HG03039 (cell line): Measurements from ENCODE around the gene DCLRE1A.
A peak's percentile ranks its signal among the peaks of the same experiment; 100 is the strongest.

Source experiments
- ATAC-seq: cut with Tn5 transposase; IDR thresholded peaks from one replicate; pipeline ENCODE4 v1.9.1; 2021; ENCODE audit warnings: mild to moderate bottlenecking, moderate library complexity; ENCODE audit not compliant: unreplicated experiment

DCLRE1A gene

DNA sequence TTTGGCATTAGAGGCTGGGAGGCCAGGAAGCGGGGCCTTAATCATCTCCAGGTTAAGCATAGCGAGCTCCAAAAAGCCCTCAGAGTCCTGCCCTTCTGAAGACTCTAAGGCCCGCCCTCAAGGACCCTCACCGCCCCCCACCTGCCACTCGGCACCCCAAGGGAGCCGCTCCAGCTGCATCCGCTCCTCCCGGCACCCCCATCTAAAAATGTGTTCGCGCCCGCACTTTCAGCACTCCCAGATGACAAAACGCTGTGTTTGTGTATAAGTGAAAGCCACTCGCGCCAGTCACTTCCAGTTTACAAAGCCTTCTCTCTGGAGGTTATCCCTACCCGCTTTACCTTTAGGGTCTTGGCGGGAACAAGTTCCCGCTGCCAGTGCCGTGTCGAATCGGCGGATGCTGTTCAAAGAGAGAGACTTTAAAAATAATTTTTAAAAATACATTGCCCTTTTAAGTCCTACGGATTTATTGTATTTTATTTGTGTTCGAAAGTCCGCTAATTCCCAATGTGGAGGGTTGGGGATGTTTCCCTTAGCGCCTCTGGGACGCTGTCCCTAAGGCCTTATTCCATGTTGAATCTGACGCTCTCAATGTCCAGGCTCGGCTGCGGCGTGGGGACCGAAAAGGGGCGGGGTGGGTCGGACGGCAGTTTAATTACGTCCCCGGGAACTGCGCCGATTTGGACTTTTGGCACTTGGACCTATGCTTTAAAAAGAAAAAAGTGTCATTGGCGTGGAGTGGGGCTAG lies at the start of gene DCLRE1A, which contains the start of gene NHLRC2:
TSS of gene DCLRE1A (minus strand) at position 70 of the 748 bp plus-strand sequence. CDS start 900 bp downstream, outside the sequence.
TSS of gene NHLRC2 (plus strand) at position 649 of the 748 bp plus-strand sequence. CDS start 212 bp downstream, outside the sequence.
- ATAC-seq: peak; percentile 38

DNA sequence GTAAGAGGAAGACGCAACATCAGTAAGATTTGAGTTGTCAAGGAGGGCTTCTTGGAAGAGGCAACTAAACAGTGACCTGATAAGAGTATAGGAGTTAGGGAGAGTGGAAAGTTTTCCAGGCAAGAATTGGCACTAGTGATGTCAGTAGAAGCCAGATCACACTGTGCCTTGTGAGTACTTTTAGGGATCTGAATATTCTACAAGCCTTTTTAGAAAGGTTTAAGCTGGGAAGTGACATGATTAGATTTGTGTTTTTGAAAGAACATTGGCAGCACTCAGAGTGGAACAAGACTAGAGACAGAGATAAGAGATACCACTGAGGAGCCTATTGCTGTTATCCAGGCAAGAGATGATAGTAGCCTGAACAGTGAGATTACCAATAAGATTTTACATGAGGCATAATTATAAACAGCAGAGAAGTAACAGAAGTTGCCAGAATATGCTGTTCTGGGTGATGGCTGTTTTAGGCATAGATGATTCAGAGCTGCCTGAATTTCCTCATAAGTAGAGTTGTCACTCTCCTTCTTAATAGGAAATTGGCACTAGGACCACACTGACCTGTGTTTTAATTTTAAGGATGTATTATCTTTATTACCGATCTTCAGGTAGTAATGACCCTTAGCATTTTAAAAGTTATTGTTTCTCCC lies 46.2 kb upstream of the DCLRE1A start:
- ATAC-seq: no peak

DNA sequence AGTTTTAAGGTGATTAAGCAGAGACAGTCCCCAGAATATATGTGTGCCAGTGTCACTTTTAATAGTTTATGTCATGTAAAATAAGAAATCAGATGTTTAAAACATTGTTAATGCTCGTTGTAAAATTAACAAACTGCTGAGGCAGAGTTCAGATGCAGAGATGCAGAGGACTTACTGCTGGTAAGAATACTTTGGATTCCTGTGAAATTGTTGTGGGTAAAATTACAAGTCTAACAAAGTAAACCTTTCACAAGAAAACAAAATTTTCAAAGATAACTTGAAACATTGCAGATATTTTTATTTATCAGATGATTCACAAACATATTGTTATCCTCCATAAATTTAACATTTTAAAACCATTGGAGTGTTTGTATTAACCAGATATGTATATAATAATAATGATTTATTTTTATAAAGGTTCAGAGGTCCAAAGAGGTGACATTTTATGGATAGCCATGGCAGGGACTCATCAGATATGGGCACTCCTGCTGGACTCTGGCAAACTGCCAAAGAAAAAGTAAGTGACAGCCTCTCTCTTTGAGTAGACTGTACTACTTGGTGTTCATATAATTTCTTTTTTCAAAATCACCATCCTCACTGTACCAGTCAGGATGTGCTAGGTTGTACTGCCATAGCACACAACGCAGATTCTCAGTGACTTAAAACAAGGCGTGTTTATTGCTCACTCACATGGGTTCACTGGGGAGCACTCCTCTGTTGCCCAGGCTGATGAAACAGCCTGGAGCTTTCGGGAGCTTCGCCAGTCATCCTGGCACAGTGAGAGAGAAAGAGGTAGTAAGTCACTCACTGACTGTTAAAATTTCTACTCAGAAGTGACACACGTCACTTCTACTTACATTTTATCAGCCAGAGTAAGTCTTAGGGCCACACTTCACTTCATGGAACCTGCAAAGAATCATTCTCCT lies 44.1 kb upstream of the DCLRE1A start:
- ATAC-seq: no peak

DNA sequence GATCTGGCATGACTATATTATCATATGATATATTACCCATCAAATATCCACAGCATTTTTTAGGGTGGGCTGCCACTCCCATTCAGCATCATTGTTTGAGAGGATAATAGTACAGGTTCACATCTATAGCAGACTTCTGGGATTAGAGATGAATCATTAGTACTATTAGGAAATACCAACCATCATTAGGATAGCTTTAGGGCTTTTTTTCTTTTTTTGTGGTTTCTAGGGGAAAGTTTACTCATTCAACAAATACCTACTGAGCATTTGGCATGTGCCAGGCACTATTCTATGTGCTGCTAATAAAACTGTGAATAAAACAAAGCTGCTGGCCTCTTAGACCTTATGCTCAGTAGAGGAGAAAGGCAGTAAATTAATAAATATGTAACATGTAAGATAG lies 41.1 kb upstream of the DCLRE1A start:
- ATAC-seq: no peak

DNA sequence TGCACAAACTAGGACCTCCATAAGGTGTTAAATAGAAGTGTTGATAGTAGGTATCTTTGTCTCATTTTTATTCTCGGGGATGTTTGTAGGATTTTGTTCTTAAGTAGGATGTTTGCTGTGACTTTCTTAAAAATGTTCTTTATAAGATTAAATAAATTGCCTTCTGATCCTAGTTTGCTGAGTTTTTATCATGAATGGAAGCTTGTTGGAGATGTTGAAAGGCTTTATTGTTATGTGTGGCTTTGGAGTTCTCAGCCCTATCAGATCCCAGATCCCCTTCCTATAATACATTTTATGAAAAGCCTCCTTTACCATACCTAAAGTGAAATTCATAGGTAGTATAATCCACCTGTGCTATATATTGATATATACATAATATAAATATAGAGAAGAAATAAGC lies 40.7 kb upstream of the DCLRE1A start:
- no peak for ATAC-seq

DNA sequence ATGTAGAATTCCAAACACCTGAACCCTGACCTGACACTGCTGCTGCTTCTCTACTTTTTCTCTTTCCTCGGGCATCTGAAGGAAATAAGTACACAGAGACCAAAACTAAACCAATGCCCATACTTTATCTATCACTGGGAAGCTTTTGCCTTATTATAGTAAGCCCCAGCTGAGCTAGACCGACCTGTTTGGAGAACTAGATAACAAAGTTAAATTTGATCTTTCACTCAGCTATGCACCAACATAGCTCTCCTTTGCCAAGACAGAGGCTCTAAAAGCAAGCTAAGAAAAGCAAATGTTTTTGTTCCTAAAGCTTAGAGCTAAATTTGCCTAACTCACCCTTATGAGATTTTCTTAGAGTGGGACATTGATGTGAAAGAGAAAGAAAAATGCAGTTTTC lies 39.7 kb upstream of the DCLRE1A start:
- no peak for ATAC-seq

- no peak for ATAC-seq
These were observed 37.6 kb upstream of the DCLRE1A start for GRCh38 chr10:113891476-113891875.

DNA sequence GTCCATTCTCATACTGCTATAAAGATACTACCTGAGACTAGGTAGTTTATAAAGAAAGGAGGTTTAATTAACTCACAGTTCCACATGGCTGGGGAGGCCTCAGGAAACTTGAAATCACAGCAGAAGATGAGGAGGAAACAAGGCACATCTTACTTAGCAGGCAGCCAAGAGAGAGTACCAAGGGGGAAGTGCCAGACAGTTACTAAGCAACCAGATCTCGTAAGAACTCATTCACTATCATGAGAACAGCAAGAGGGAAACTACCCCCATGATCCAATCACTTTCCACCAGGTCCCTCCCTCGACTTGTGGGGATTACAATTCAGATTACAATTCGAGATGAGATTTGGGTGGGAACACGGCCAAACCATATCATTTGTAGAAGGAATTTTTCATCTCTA lies 36.9 kb upstream of the DCLRE1A start:
- no peak for ATAC-seq

DNA sequence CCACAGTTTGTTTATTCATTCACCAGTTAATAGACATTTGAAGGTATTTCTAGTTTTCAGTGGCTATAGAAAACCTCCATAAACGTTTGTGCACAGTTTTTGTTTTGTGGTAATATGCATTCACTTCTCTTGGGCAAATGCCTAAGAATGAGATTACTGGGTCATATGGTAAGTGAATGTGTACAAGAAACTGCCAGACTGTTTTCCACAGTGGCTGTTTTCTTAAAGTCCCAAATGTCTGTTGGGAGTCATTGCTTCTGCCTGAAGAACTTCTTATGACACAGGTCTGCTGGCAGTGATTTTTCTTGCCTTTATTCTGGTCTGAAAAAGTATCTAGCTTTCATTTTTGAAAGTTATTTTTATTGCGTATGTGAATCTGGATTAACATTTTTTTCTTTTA lies 36.0 kb upstream of the DCLRE1A start:
- ATAC-seq: no peak

GRCh38 chr10:113882240-113882639 lies 28.4 kb upstream of the DCLRE1A start:
- no peak for ATAC-seq

DNA sequence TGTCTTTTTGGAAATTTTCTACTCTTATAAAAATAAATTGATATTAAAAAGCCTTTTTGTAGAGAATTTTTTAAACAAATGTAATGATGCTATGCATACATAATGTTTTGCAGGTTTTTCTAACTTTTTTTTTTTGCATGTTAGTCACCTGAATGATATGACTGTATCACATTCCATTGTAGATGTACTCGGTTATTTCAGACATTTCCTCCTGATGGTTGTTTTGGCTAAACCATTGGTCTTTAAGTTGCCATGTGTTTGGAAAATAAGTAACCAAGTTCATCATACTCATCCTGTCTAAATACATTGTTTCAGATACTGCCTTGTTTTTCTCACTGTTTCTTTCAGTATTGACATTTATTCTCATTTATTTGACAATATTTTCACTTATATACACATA lies 26.4 kb upstream of the DCLRE1A start:
- peak; percentile 7 for ATAC-seq

DNA sequence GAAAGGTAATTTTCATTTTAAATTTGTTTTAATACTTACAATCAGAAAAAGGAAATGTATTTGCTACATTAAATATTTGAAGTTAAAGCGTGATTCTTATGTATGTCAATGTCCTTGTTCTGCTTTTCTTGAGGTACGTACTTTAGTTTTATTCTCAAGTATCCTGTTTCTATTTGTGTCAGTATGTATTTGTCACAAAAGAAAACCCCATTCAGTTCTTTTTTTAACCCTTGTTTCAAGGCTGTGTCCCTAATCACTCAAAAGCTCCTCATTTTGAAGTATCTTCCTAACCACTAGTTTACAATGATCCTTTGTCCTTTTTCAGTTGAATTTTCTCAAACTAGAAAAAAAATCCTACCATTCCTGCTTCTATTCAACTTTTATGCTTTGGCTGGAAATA lies 25.8 kb upstream of the DCLRE1A start:
- peak; percentile 85 for ATAC-seq

DNA sequence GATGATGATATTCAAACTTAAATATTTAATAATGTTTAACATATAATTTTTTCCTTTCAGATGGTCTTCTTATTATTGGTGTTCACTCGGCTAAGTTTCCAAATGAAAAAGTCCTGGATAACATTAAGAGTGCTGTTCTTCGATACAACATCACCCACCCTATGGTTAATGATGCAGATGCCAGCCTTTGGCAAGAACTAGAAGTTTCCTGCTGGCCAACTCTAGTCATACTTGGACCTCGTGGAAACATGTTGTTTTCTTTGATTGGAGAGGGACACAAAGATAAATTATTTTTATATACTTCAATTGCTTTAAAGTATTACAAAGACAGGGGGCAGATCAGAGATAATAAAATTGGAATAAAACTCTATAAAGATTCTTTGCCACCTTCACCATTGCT lies 22.6 kb upstream of the DCLRE1A start:
- no peak for ATAC-seq

- no peak for ATAC-seq
These were observed 21.3 kb upstream of the DCLRE1A start for GRCh38 chr10:113875212-113875611.

GRCh38 chr10:113872139-113873030 lies 18.5 kb upstream of the DCLRE1A start:
- no peak for ATAC-seq

- ATAC-seq: no peak
These were observed 15.9 kb upstream of the DCLRE1A start for GRCh38 chr10:113869789-113870188.

DNA sequence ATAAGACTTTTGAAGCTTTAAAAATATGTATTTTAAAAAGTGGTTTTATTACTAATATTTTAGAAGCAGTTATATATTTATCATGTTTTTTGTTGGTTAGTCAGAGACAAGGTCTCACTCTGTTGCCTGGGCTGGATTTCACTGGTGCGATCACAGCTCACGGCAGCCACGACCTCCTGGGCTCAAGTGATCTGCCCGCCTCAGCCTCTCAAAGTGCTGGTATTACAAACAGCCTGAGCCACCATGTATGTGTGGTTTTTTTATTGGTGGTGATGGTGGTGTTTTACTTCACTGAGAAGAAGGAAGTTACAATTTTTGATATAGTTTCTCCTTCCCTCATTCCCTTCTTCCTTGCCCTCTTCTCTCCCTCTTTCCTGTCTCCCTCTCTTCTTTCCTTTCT lies 14.0 kb upstream of the DCLRE1A start:
- no peak for ATAC-seq

GRCh38 chr10:113866551-113867394 lies 12.9 kb upstream of the DCLRE1A start:
- no peak for ATAC-seq

GRCh38 chr10:113865901-113866300 lies 12.0 kb upstream of the DCLRE1A start:
- ATAC-seq: no peak
